Fibroblast of pulmonary artery (primary cell): ENCODE results near the gene RASAL1.

Experiments used
- DNase-seq: peaks from one replicate; pipeline ENCODE4 v3.0.0-alpha.2; 2010; ENCODE audit warnings: low read depth
- H3K4me3 ChIP-seq: replicated peaks from 2 replicates; pipeline ENCODE4 v1.5.1; 2011; ENCODE audit warnings: low read depth, mild to moderate bottlenecking, control low read depth, low read length, moderate library complexity
- TF ChIP-seq, protein P1 (sequence below): IDR thresholded peaks from 2 replicates; pipeline ENCODE4 v1.5.1; 2011; ENCODE audit warnings: mild to moderate bottlenecking, control low read depth, low read length, inconsistent platforms; ENCODE audit errors: missing control alignments

Gene RASAL1

GRCh38 chr12:113115455-113116126, 20.0 kb downstream of the RASAL1 start:
- H3K4me3 ChIP-seq = no peak overlapping the region
- TF ChIP-seq, protein P1, sequence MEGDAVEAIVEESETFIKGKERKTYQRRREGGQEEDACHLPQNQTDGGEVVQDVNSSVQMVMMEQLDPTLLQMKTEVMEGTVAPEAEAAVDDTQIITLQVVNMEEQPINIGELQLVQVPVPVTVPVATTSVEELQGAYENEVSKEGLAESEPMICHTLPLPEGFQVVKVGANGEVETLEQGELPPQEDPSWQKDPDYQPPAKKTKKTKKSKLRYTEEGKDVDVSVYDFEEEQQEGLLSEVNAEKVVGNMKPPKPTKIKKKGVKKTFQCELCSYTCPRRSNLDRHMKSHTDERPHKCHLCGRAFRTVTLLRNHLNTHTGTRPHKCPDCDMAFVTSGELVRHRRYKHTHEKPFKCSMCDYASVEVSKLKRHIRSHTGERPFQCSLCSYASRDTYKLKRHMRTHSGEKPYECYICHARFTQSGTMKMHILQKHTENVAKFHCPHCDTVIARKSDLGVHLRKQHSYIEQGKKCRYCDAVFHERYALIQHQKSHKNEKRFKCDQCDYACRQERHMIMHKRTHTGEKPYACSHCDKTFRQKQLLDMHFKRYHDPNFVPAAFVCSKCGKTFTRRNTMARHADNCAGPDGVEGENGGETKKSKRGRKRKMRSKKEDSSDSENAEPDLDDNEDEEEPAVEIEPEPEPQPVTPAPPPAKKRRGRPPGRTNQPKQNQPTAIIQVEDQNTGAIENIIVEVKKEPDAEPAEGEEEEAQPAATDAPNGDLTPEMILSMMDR = no peak
- DNase-seq = no peak

- H3K4me3 ChIP-seq = no peak overlapping the region
- no peak for DNase-seq
Observed at GRCh38 chr12:113114447-113115178, 20.9 kb downstream of the RASAL1 start.

GRCh38 chr12:113113397-113113796, 22.2 kb downstream of the RASAL1 start:
- DNase-seq = no peak
- H3K4me3 ChIP-seq = no peak overlapping the region
- TF ChIP-seq, protein P1 = no peak

More at GRCh38 chr12:113114447-113115178, 20.9 kb downstream of the RASAL1 start:
- TF ChIP-seq, protein P1 = no peak

GRCh38 chr12:113112043-113112899, 23.3 kb downstream of the RASAL1 start:
- no peak overlapping the region for H3K4me3 ChIP-seq
- no peak for DNase-seq
- TF ChIP-seq, protein P1 = no peak

DNA sequence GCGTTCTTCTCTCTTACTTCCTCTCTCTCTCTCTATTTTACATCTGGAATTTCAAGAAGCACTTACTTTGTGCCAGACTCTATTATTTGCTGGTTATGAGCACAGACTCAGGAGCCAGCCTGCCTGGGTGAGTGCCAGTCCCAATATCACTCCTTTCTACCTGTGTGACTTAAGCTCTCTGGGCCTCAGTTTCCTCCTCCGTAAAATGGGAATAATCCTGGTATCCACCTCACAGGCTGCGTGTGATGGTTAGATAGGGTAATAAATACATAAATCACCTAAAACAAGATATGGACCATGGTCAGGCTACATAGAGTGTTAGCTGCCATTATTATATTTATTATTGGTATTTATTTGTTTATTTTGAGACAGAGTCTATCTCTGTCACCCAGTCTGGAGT, 24.3 kb downstream of the RASAL1 start:
- H3K4me3 ChIP-seq = no peak overlapping the region
- TF ChIP-seq, protein P1 = no peak
- DNase-seq = no peak

GRCh38 chr12:113109872-113110599, 25.5 kb downstream of the RASAL1 start:
- no peak for DNase-seq
- TF ChIP-seq, protein P1 = no peak
- no peak overlapping the region for H3K4me3 ChIP-seq
